IMR-90 (cell line): Measurements from ENCODE around the gene SPECC1L. TPM values are rescaled to one million over a fixed set of nuclear protein-coding genes. Genes with fewer than 3 reads are reported as not detected.

ENCODE experiments used
- ATAC-seq: fragments of 200-7000 bp; cut with Tn5 transposase; 2 replicates; pipeline ENCODE4 v1.9.1; 2020; ENCODE audit warnings: low read depth, mild to moderate bottlenecking, moderate library complexity
- BruUV-seq: library from RNA; stranded (reverse); fragments of 400-500 nt; replicated peaks from 2 replicates; lab custom pipeline; 2021; lab: Mats Ljungman, UMichigan
- CTCF ChIA-PET: fragments of 300-600 bp; formaldehyde crosslinking; extraction: SDS; loops from one replicate; lab custom pipeline; 2021; ENCODE audit warnings: antibody characterized with exemption; lab: Yijun Ruan, JAX
- POLR2A ChIA-PET: fragments of 300-600 bp; sonication (Branson Sonifier 250); formaldehyde crosslinking; loops from one replicate; lab custom pipeline; 2022; ENCODE audit warnings: antibody characterized with exemption; ENCODE audit not compliant: unreplicated experiment; lab: Charles Lee
- DNase-seq: peaks from one replicate; pipeline ENCODE4 v3.0.0; 2013
- H2AFZ ChIP-seq: replicated peaks from 2 replicates; pipeline ENCODE3; 2013; ENCODE audit warnings: low read length, mild to moderate bottlenecking; ENCODE audit not compliant: poor library complexity
- H2AK5ac ChIP-seq: 2 replicates; pipeline ENCODE4 v1.6.1; 2013; ENCODE audit warnings: low read depth, low read length, inconsistent platforms
- H2AK9ac ChIP-seq: replicated peaks from 2 replicates; pipeline ENCODE3; 2013; ENCODE audit warnings: mild to moderate bottlenecking, low read depth, low read length, moderate library complexity; ENCODE audit not compliant: poor library complexity
- H2BK120ac ChIP-seq: 2 replicates; pipeline ENCODE4 v1.6.1; 2013; ENCODE audit warnings: low read depth, low read length, inconsistent platforms
- H2BK15ac ChIP-seq: 3 replicates; pipeline ENCODE4 v1.6.1; 2013; ENCODE audit warnings: low read depth, low read length, inconsistent platforms
- H2BK20ac ChIP-seq: 2 replicates; pipeline ENCODE4 v1.6.1; 2013; ENCODE audit warnings: low read depth, mild to moderate bottlenecking, inconsistent platforms, low read length, moderate library complexity
- H2BK5ac ChIP-seq: 2 replicates; pipeline ENCODE4 v1.6.1; 2013; ENCODE audit warnings: mild to moderate bottlenecking, low read depth, low read length, inconsistent platforms; ENCODE audit not compliant: poor library complexity, severe bottlenecking
- H3K14ac ChIP-seq: replicated peaks from 2 replicates; pipeline ENCODE4 v1.6.1; 2013; ENCODE audit warnings: low read depth, low read length, inconsistent platforms
- H3K18ac ChIP-seq: 2 replicates; pipeline ENCODE4 v1.6.1; 2013; ENCODE audit warnings: low read depth, low read length, control low read depth
- H3K23ac ChIP-seq: 2 replicates; pipeline ENCODE4 v1.6.1; 2013; ENCODE audit warnings: low read depth, low read length, inconsistent platforms
- H3K27ac ChIP-seq: 2 replicates; pipeline ENCODE4 v1.5.1; 2013; ENCODE audit warnings: mild to moderate bottlenecking, control low read depth, low read length; ENCODE audit not compliant: insufficient read depth
- H3K27me3 ChIP-seq: 2 replicates; pipeline ENCODE4 v1.6.1; 2013; ENCODE audit warnings: low read length; ENCODE audit not compliant: control insufficient read depth, insufficient read depth
- H3K36me3 ChIP-seq: 2 replicates; pipeline ENCODE4 v1.6.1; 2013; ENCODE audit warnings: low read length, mixed read lengths; ENCODE audit not compliant: control insufficient read depth, insufficient read depth
- H3K4ac ChIP-seq: 2 replicates; pipeline ENCODE4 v1.6.1; 2013; ENCODE audit warnings: low read depth, low read length, inconsistent platforms
- H3K4me1 ChIP-seq: 2 replicates; pipeline ENCODE4 v1.6.1; 2013; ENCODE audit warnings: low read length, mixed read lengths; ENCODE audit not compliant: control insufficient read depth, insufficient read depth
- H3K4me2 ChIP-seq: 2 replicates; pipeline ENCODE4 v1.6.1; 2013; ENCODE audit warnings: low read depth, mild to moderate bottlenecking, control low read depth, low read length, moderate library complexity
- H3K4me3 ChIP-seq: 2 replicates; pipeline ENCODE4 v1.5.1; 2013; ENCODE audit warnings: low read depth, mild to moderate bottlenecking, control low read depth, low read length, moderate library complexity; ENCODE audit not compliant: insufficient read depth
- H3K56ac ChIP-seq: 2 replicates; pipeline ENCODE4 v1.6.1; 2013; ENCODE audit warnings: low read length, inconsistent platforms; ENCODE audit not compliant: insufficient read depth; ENCODE audit errors: extremely low read depth
- H3K79me1 ChIP-seq, 2 experiments: 2 replicates each; pipeline ENCODE4 v1.6.1; 2013; ENCODE audit warnings: low read length in 2 of 2, inconsistent platforms in 1 of 2, low read depth in 1 of 2
- H3K9ac ChIP-seq: 2 replicates; pipeline ENCODE4 v1.6.1; 2013; ENCODE audit warnings: low read depth, low read length, control low read depth
- H3K9me1 ChIP-seq: 2 replicates; pipeline ENCODE4 v1.6.1; 2013; ENCODE audit warnings: low read length, inconsistent platforms; ENCODE audit not compliant: insufficient read depth
- H3K9me3 ChIP-seq: 2 replicates; pipeline ENCODE4 v1.6.1; 2013; ENCODE audit warnings: low read length; ENCODE audit not compliant: control insufficient read depth, insufficient read depth
- H4K20me1 ChIP-seq: 2 replicates; pipeline ENCODE4 v1.6.1; 2013; ENCODE audit warnings: low read length, inconsistent platforms; ENCODE audit not compliant: insufficient read depth
- H4K5ac ChIP-seq: 2 replicates; pipeline ENCODE4 v1.6.1; 2013; ENCODE audit warnings: mild to moderate bottlenecking, low read depth, low read length, control low read depth
- H4K8ac ChIP-seq, 2 experiments: 2 replicates each; pipeline ENCODE4 v1.6.1; 2013; ENCODE audit warnings: low read depth in 2 of 2, low read length in 2 of 2, control low read depth in 1 of 2, inconsistent platforms in 1 of 2
- H4K91ac ChIP-seq: 2 replicates; pipeline ENCODE4 v1.6.1; 2013; ENCODE audit warnings: low read depth, low read length, inconsistent platforms; ENCODE audit not compliant: insufficient read depth
- CEBPB ChIP-seq: IDR thresholded peaks from 2 replicates; pipeline ENCODE4 v1.6.1; 2012; ENCODE audit warnings: low read depth, low read length, improper control_type of control experiment
- FOS ChIP-seq: fragments of 150-350 bp; IDR thresholded peaks from 2 replicates; pipeline ENCODE4 v1.6.1; 2016; ENCODE audit warnings: low read depth, low read length
- SMC3 ChIP-seq: fragments of 150-350 bp; IDR thresholded peaks from 2 replicates; pipeline ENCODE4 v1.6.1; 2016; ENCODE audit warnings: low read depth, mild to moderate bottlenecking, antibody characterized with exemption, low read length, moderate library complexity
- WGBS, 2 experiments: methylation state at CpG; one replicate each; pipeline versions ENCODE4 v1.1.5 to v1.1.7; 2013; ENCODE audit warnings: missing lambda C conversion rate in 2 of 2; ENCODE audit not compliant: insufficient read length in 1 of 2; ENCODE audit errors: extremely low coverage in 2 of 2; 5-methylcytosine and 5-hydroxymethylcytosine counted together
- dilution Hi-C: fragments of 300-500 bp; cut with HindIII; formaldehyde crosslinking; loops from one replicate; pipeline ENCODE4 v1.14.3; 2018; ENCODE audit warnings: low sequenced_read_pairs; ENCODE audit not compliant: unreplicated experiment
- in situ Hi-C: fragments of 300-500 bp; cut with MboI; formaldehyde crosslinking; loops from 3 replicates; pipeline ENCODE4 v1.14.3; 2019; ENCODE audit warnings: low sequenced_read_pairs, inconsistent platforms, mixed read lengths
- intact Hi-C: fragments of 100-400 bp; cut with micrococcal nuclease; formaldehyde crosslinking; loops from 2 replicates; pipeline ENCODE4 v1.10.0; 2022
- polyA plus RNA-seq, 3 experiments: library from polyadenylated mRNA; depleted of rRNA; stranded (reverse); fragments of >200 nt; gene quantifications; 2 replicates each; pipeline ENCODE4 v1.2.3, GENCODE V29; 2012; ENCODE audit warnings: low replicate concordance in 1 of 3
- total RNA-seq: library from RNA; depleted of rRNA; stranded (reverse); fragments of >200 nt; gene quantifications from 2 replicates; pipeline ENCODE4 v1.2.3, GENCODE V29; 2012
- TF ChIP-seq, protein P1 (sequence below): conservative IDR thresholded peaks from 2 replicates; pipeline ENCODE4 v1.5.1; 2012; ENCODE audit warnings: mild to moderate bottlenecking, low read depth, low read length, improper control_type of control experiment

SPECC1L gene
- total and polyA plus RNA-seq, 2 of the 4 experiments (the other 2 are of a cell fraction): 18.7 to 44.1 TPM

DNA sequence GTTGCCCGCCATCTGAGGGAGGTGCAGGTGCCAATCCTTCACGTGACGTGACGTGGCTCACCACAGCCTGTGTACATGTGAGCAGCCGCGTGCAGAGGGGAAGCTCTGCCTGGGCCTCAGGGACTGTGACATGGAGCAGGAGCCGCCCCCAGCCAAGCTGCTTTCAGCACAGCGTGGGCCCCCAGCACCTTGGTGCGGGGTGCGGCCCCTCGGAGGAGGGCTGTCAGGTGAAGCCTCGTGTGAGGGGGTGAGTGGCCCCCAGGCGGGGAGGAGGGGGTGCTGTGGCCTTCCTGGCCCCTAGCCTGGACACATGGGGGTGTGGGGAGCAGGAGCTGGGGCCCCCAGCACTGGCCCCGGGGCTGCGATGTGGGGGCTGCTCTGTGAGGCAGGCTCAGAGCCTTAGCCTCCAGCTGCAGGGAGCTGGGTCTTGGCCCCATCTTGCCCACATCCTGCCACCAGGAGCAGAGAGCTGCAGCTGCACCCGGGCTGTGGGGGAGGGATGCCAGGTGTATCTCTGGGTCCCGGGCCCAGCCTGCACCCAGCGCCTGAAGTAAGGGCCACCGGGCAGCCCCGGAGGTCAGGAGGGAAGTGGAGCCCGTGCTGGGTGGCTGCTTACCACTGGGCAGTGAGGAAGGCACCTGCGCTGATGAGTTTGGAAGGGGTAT, 157.0 kb downstream of the SPECC1L start, which contains the start of gene ADORA2A:
Gene ADORA2A (plus strand): TSS at position 100 of the 665 bp plus-strand sequence. CDS start 5,806 bp downstream, outside the sequence.
- Histone ChIP-seq H3K18ac (no peak within 1 kb of the TSS), H4K5ac (no peak within 1 kb of the TSS), H4K91ac (no peak within 1 kb of the TSS), H3K4me1 (peaks cover 2% of the 10 kb centered on the region), H2BK20ac (no peak within 1 kb of the TSS), H3K56ac (no peak within 1 kb of the TSS), H2BK5ac (no peak within 1 kb of the TSS), H2AK9ac (peak within 1 kb of the TSS; percentile 85), H2AK5ac (no peak within 1 kb of the TSS), H3K36me3 (no peaks in the 10 kb centered on the region), H2AFZ (no peak within 1 kb of the TSS), H3K9ac (no peak within 1 kb of the TSS), H4K20me1 (no peaks in the 10 kb centered on the region; the same call in 1 of the 2 replicates), H3K9me3 (no peaks in the 10 kb centered on the region), H2BK120ac (no peak within 1 kb of the TSS), H3K9me1 (no peaks in the 10 kb centered on the region), H3K14ac (no peak within 1 kb of the TSS), H4K8ac (no peak within 1 kb of the TSS), H3K4ac (no peak within 1 kb of the TSS), H3K27ac (no peak within 1 kb of the TSS), H3K4me2 (no peak within 1 kb of the TSS), H3K23ac (no peak within 1 kb of the TSS), H3K79me1 (no peaks in the 10 kb centered on the region), H3K4me3 (no peak within 1 kb of the TSS), H3K27me3 (peaks cover 32% of the 10 kb centered on the region), H2BK15ac (no peak within 1 kb of the TSS)
- no TSS peak for BruUV-seq
- TF ChIP-seq FOS: no peak
- TF ChIP-seq SMC3: no peak
- no peak for TF ChIP-seq CEBPB
- TF ChIP-seq, protein P1, sequence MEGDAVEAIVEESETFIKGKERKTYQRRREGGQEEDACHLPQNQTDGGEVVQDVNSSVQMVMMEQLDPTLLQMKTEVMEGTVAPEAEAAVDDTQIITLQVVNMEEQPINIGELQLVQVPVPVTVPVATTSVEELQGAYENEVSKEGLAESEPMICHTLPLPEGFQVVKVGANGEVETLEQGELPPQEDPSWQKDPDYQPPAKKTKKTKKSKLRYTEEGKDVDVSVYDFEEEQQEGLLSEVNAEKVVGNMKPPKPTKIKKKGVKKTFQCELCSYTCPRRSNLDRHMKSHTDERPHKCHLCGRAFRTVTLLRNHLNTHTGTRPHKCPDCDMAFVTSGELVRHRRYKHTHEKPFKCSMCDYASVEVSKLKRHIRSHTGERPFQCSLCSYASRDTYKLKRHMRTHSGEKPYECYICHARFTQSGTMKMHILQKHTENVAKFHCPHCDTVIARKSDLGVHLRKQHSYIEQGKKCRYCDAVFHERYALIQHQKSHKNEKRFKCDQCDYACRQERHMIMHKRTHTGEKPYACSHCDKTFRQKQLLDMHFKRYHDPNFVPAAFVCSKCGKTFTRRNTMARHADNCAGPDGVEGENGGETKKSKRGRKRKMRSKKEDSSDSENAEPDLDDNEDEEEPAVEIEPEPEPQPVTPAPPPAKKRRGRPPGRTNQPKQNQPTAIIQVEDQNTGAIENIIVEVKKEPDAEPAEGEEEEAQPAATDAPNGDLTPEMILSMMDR: no peak
- intact Hi-C loops (no loop called here), in situ Hi-C loops (no loop called here), dilution Hi-C loops (no loop called here)
- WGBS, 2 experiments: 84% methylated on average over 7 of the region's 22 CpGs; no CpG with 5 or more reads in 1 of the 2 experiments
- DNase-seq (no peak), ATAC-seq (no peak)
- ChIA-PET POLR2A (no interaction called here), CTCF (no interaction called here)
